ENCODE data around the gene CRLF3. TPM values are rescaled to one million over a fixed set of nuclear protein-coding genes. Genes with fewer than 3 reads are reported as not detected.

Gene CRLF3
- total and polyA plus RNA-seq, 10 of the 15 experiments (the other 5 are each of a cell fraction or from before 2014, with no cell fraction given): 10.0 to 39.2 (median 26.7) TPM

GRCh38 chr17:30824356-30825145, at the start of gene CRLF3 (continued):
- no peak for TF ChIP-seq NFXL1 (IDR thresholded peaks at IDR 0.05; ENCODE audit: borderline replicate concordance)
- TF ChIP-seq ZNF622 (IDR thresholded peaks at IDR 0.05): no peak
- TF ChIP-seq SIN3A (IDR thresholded peaks at IDR 0.05; ENCODE audit: low read depth, low read length): peak; percentile 55; the same call in 1 of the 2 replicates
- no peak for TF ChIP-seq ZZZ3 (IDR thresholded peaks at IDR 0.05; ENCODE audit: control insufficient read depth, insufficient read length, low read depth)
- TF ChIP-seq MTA3 (IDR thresholded peaks at IDR 0.05; ENCODE audit: borderline replicate concordance, low read length): no peak
- peak; percentile 96 for TF ChIP-seq POLR2A (IDR thresholded peaks at IDR 0.05; ENCODE audit: low read depth, low read length)
- TF ChIP-seq, protein P1, sequence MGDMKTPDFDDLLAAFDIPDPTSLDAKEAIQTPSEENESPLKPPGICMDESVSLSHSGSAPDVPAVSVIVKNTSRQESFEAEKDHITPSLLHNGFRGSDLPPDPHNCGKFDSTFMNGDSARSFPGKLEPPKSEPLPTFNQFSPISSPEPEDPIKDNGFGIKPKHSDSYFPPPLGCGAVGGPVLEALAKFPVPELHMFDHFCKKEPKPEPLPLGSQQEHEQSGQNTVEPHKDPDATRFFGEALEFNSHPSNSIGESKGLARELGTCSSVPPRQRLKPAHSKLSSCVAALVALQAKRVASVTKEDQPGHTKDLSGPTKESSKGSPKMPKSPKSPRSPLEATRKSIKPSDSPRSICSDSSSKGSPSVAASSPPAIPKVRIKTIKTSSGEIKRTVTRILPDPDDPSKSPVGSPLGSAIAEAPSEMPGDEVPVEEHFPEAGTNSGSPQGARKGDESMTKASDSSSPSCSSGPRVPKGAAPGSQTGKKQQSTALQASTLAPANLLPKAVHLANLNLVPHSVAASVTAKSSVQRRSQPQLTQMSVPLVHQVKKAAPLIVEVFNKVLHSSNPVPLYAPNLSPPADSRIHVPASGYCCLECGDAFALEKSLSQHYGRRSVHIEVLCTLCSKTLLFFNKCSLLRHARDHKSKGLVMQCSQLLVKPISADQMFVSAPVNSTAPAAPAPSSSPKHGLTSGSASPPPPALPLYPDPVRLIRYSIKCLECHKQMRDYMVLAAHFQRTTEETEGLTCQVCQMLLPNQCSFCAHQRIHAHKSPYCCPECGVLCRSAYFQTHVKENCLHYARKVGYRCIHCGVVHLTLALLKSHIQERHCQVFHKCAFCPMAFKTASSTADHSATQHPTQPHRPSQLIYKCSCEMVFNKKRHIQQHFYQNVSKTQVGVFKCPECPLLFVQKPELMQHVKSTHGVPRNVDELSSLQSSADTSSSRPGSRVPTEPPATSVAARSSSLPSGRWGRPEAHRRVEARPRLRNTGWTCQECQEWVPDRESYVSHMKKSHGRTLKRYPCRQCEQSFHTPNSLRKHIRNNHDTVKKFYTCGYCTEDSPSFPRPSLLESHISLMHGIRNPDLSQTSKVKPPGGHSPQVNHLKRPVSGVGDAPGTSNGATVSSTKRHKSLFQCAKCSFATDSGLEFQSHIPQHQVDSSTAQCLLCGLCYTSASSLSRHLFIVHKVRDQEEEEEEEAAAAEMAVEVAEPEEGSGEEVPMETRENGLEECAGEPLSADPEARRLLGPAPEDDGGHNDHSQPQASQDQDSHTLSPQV (IDR thresholded peaks at IDR 0.05): peak; percentile 61; the same call in 1 of the 2 replicates
- TF ChIP-seq IKZF1 (conservative IDR thresholded peaks at IDR 0.05): peak; percentile 75
- TF ChIP-seq POU2F2 (IDR thresholded peaks at IDR 0.05; ENCODE audit: borderline replicate concordance, low read depth, low read length): peak; percentile 35; the same call in 1 of the 3 replicates

All from GM12878 (cell line).